HG02798 (cell line): ENCODE measurements around the gene MEA1.

Experiments used
- ATAC-seq: cut with Tn5 transposase; IDR thresholded peaks from one replicate; pipeline ENCODE4 v1.9.1; 2021; ENCODE audit warnings: mild to moderate bottlenecking; ENCODE audit not compliant: unreplicated experiment, poor library complexity

MEA1 gene

GRCh38 chr6:42978487-42978838, 35.3 kb downstream of the MEA1 start:
- peak; percentile 20 for ATAC-seq

GRCh38 chr6:42974919-42975505, 38.7 kb downstream of the MEA1 start:
- ATAC-seq = no peak

GRCh38 chr6:42973926-42974325, 39.8 kb downstream of the MEA1 start:
- no peak for ATAC-seq

GRCh38 chr6:42971746-42972327, 41.9 kb downstream of the MEA1 start:
- no peak for ATAC-seq

- ATAC-seq = no peak
These were observed 42.7 kb downstream of the MEA1 start for GRCh38 chr6:42970871-42971612.

- no peak for ATAC-seq
These were observed 43.8 kb downstream of the MEA1 start for GRCh38 chr6:42969934-42970333.

- ATAC-seq = no peak
These were observed 44.3 kb downstream of the MEA1 start for GRCh38 chr6:42969431-42969830.

- ATAC-seq = no peak
These were observed 45.0 kb downstream of the MEA1 start for GRCh38 chr6:42968783-42969182.

- ATAC-seq = no peak
These were observed 45.5 kb downstream of the MEA1 start for GRCh38 chr6:42968126-42968701.

- ATAC-seq = no peak
These were observed 46.5 kb downstream of the MEA1 start for GRCh38 chr6:42967228-42967627.

- no peak for ATAC-seq
These were observed 47.2 kb downstream of the MEA1 start for GRCh38 chr6:42966571-42966970.

- no peak for ATAC-seq
These were observed 49.7 kb downstream of the MEA1 start for GRCh38 chr6:42963855-42964605.

GRCh38 chr6:42963179-42963854, 50.4 kb downstream of the MEA1 start:
- no peak for ATAC-seq

- no peak for ATAC-seq
These were observed 51.1 kb downstream of the MEA1 start for GRCh38 chr6:42962502-42963178.

- no peak for ATAC-seq
These were observed 51.6 kb downstream of the MEA1 start for GRCh38 chr6:42962096-42962495.
